GM18507 (cell line): ENCODE measurements around the gene BRINP3.
"Not testable (repeated sequence)": the region's sequence is repeated elsewhere in the genome, so short reads cannot be mapped to it uniquely, and the experiment has no call there.

Source experiments
- DNase-seq: peaks from one replicate; pipeline ENCODE4 v3.0.0; 2011; ENCODE audit warnings: low read depth; ENCODE audit not compliant: insufficient read length; ENCODE audit errors: extremely low spot score
- FAIRE-seq: peaks from 2 replicates; lab custom pipeline; 2011; peaks lifted over from hg19 to GRCh38; lab: Jason Lieb, UNC

Gene BRINP3

DNA sequence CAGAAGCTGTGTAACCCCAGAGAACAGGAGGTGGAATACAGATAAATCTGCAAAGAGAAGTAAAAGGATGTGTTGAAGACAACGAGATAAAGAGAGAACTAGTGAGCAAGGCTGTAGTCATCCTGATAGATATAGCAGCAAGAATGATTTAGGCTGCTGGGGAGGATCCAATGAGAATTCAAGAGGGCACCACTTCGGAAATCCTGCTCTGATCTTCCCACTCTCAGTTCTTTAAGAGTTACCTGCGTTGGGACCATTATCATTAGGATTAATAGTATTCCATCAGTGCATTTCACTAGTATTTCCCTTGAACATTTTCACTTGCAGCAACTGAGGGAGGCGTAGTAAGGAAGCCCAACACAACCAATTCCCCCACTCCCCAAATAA, at the start of gene BRINP3:
Gene BRINP3, minus strand, starts transcription at position 103 of the 387 bp plus-strand sequence.
- FAIRE-seq (no peak), DNase-seq (no peak)

DNA sequence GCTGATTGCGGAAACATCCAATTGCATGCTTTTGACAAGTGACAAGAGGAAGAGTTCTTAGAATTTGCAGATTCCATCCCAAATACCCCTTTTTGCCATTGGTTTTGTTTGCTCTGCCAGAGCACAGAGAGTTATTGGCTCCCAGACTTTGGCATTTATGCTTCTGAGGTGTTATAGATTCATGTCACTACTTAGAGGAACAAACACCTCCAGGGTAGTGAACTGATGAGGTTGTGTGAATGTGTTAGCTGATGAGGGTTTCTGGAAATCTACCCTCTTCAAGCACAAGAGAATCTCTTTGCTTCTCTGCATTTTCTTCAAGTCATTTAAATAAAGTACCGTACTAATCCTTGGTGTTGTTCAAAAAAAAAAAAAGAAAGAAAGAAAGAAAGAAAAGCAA, 33.9 kb upstream of the BRINP3 start:
- FAIRE-seq = no peak
- no peak for DNase-seq

DNA sequence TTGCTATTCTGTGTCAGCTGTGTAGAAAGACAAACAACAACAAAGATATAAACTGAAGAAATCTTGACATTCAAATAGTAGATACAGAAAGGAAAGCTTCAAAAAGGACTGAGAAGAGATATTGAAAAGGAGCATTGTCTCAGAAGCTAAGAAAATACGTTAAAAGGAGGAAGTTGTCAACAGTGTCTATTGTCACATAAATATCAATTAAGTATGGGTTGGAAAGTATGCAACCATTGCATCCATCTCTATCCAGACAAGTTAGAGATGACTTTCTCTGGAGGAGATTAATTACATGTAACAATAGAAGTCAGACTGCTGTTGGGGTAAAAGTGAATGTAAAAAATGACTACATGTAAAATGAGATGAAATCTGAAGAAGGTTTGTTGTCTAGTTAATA, 29.7 kb upstream of the BRINP3 start:
- DNase-seq (no peak), FAIRE-seq (no peak)

DNA sequence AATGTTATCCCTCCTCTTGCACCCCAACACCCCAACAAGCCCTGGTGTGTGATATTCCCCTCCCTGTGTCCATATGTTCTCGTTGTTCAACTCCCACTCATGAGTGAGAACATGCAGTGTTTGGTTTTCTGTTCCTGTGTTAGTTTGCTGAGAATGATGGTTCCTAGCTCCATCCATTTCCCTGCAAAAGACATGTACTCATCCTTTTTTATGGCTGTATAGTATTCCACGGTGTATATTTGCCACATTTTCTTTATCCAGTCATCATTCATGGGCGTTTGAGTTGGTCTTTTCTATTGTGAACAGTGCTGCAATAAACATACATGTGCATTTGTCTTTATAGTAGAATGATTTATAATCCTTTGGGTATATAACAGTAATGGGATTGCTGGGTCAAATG, 26.9 kb upstream of the BRINP3 start:
- not testable (repeated sequence) for FAIRE-seq, DNase-seq

DNA sequence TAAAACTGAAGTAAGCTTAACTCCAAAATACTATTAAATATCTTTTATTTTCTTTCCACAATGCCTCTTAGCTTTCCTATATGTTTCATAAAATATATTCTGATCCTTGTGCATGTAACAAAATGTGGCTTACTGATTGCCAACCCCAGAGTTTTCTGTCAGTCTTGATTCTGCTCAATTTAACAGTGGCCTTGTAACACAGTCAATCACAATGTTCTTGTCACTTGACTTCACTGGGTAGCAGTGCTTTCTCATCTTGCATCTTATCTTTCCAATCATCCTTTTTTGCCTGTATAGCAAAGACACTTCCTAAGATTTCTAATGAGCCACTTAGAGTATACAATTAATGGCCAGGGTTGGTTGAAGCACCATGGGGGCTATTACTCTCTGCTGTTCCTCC, 19.9 kb upstream of the BRINP3 start:
- DNase-seq (no peak), FAIRE-seq (no peak)

DNA sequence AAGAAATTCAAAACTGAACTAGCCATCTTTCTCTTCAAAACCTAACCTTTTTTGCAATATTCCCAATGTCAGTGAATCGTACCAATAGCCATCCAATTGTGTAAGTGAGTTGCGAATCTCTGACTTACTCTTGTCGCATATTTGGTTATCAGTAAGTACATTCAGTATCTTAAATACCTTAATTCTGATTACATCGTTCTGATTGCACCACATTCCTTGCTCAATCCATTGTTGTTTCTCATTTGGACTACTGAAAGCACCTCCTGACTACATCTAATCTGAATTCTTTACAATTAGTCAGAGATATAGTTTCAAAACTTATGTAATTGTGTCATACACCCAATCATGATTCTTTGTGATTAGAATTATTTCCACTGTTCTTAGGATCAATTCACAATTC, 16.8 kb upstream of the BRINP3 start:
- no peak for FAIRE-seq
- no peak for DNase-seq

DNA sequence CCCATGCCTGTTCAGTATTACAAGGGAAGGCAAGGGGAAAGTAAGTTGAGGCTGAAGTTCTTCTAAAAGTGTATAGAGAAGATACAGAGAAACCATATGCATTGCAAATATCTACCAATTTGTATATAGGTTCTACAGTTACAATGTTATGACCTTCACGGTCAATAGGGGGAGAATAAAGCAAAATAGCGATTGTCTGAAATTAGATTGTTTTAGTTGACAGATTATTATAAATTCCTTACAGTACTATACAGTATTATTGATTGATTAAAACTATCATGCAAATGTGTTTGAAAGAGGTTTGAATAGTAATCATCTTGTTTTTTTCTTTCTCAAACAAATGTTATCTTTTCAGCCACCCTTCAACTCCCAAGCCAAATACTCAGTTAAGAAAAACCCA, 13.7 kb upstream of the BRINP3 start:
- no peak for DNase-seq
- no peak for FAIRE-seq

DNA sequence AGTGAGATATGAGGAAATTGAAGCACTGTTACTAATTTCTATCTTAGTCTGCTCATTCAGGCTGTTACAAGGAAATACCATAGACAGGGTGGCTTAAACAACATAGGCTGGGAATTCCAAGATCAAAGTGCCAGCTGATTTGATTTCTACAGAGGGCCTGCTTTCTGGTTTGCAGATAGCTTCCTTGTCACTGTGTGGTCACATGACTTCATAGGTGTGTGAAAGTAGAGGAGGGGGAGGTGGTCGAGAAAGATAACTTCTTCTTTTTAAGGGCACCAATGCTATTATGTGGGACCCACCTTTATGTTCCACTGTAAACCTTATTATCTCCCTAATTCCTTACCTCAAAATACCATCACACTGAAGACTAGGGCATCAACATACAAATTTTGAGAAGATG, 6.4 kb upstream of the BRINP3 start:
- no peak for DNase-seq
- FAIRE-seq = no peak

DNA sequence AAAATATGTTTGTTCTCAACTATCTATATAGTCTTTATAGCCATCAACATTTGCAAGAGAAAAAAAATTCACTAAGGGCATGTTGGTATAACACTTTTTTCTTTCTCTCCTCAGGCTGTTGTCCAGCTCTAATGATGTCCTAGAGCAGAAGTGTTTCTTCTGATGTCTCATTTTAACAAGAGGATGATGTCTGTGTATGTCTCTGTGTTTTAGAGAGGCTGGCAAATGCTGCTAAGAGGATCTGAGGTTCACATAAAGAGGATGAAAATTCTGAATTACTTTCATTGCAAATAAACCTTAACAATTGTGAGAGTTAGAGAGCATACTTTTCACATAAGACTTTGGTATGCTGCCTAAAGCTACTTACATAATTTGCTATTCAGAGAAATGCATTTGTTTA, 2.6 kb upstream of the BRINP3 start:
- DNase-seq (no peak), FAIRE-seq (no peak)

DNA sequence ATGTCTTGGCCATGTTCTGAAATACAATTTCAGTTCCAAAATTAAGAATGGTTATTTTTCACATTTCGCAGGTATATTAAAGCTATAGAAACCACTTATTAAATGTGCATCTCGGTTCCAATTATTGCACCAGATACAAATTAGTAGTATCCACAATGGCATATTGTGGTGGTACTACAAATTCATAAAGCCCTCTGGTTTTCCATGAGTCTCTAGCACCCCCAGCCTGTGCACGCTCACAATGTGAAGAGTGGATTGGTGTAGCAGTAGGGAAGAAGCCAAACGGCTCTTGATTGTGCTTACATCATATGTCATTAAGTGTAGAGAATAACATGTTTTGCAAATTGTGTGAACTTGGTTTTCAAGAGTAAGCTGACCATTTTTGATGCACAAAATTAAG, 1.9 kb upstream of the BRINP3 start:
- FAIRE-seq (no peak), DNase-seq (no peak)

DNA sequence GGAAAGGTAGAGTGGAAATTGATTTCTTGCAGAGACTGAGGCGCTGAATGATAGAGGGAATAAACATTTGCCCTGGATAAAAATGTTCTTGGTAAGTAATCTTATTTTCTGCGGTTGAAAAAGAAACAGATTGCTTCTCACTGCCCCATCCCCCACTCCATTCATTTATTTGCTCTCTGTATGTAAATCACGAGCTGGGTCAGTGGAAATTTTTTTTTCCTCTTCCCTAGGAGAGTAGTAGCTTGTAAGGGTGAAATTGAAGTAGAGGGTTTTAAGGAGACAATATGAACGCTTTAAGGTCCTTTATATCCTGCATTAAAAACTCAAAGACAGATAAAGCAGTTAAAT, 1.4 kb upstream of the BRINP3 start:
- DNase-seq = no peak

DNA sequence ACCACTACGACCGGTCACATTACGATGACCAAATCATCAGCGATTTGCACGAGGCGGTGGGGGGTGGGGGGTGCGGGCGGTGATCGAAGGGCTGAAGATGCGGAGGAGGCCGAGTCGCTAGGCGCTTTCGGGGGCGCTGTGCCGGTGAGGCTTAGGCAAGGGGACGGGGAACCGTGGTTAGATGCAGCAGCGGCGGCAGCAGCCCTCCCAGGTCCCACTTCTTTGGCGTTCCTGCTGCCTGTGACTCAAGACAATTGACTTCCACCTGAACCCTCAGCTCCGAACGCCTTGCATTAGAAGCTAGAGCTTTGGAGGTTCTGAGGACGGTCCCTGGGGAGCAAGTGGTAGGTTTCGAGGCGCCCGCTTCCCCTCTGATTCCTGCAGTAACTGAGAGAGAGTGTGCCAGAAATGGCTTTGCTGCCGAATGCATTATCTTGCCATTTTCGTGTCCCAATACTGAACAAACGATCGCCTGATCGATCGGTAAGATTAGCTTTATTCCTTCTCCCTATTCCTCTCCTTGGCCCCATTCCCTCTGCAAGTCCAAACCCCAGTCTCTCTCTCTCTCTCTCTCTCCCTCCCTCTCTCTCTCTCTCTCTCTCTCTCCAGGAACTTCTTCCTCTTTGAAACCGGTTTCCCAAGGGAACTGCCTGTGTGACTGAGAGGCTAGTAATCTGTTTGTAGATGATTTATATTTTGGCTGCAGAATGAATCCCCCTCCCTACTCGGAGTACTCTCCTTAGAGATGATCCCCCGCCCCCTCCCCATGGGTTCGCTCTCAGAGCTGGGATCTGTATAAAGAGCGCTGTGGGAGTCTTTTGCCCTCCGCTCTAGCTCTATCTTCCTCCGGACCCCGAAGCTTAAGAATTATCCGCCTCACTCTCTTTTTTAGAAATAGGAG, 735 bp upstream of the BRINP3 start:
- no peak for FAIRE-seq
- DNase-seq = no peak

More for the DNA sequence above, 1.4 kb upstream of the BRINP3 start:
- FAIRE-seq = no peak

DNA sequence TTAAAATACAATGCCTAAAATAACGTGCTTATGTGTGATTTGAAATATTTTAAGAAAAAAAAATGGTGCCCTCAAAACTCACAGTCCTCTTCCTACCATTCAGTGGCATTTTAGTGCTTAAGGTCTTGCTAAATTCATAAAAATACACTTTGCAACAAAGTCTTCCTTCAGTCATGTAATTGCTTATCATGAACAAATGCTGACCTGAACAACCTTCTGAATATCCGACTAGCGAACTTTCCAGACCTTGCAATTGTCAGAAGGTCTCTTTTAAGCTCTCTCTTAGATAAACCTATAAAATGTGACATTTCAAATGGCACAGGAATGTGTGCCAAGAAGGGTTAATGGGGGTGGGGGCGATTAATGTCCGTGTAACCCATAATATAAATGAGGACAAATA, 858 bp downstream of the BRINP3 start:
- FAIRE-seq = no peak
- DNase-seq = no peak

DNA sequence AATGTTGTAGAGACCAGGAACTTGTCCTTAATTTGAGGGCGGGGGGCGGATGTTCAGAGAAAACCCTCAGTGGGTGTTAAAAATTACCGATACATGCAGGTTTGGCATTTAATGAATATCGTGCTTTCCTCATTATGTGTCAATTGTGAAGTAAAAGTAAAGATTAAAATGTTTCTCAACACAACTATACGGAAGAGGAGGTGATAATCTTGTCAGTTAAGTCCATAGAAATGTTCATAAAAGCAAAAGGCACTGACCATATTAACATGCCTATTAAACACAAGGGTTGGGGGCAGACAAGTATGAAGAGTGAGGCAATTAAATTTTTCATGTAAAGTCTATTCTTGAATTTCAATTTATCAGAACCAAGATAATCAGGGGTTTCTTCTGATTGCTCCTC, 1.3 kb downstream of the BRINP3 start:
- FAIRE-seq (no peak), DNase-seq (no peak)

DNA sequence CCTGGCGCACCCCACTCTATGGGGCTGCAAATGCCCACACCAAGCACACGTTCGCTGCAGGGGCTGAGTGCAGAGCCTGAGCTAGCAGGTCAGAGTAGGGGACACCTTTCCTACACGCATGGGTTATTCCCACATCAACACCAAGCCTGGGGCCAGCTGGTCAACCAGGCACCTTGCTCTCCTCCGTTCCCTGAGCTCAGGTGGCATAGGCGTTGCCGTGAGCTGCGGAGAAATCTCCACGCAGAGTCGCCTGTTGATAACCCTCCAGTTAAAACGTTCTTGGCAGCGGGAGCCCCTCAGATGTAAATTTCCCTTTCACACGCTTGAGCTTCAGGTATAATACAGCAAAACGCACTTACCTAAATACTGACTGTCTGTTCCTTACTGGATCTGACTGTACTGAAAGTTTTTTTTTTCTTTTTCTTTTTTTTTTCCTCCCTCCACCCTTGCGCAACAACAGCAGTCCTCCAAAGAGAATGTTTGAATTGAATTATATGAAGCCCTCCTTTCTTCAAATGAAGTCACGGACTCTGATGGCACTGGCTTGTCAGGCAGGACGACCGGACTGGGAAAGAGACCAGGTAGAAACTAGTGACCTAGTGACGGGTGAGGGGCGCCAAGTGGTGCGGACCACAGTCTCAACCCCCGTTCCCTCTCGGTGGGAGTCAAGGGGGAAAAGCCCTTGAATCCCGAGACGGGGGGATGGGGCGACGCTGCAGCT, 2.1 kb downstream of the BRINP3 start:
- no peak for FAIRE-seq

DNA sequence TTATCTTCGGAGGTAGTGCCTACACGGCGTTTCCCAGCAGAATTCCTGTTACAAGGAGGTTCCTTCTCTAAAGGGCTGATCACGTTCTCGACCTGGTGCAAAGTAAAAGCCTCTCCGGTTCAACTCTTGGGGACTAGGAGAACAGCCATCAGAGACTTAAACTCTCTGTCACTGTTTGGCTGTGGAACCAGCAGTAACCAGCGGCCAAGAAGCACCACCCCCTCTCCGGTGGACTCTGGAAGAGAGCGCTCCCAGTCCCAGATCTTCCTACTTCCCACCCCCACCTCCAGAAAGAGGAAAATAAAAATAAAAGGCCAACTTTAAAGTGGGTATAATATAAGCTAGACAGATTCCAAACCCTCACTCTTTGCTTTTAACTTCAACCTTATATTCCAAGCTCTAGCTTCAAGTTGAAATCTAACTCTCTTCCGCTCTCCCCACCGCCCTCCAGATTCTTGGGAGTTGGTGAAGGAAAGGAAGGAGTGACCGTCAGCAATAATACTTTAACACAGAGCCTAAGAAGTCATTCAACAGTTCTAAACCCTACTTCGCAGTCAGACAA, 2.9 kb downstream of the BRINP3 start:
- DNase-seq = no peak
- FAIRE-seq = no peak

More for the DNA sequence above, 2.1 kb downstream of the BRINP3 start:
- no peak for DNase-seq

DNA sequence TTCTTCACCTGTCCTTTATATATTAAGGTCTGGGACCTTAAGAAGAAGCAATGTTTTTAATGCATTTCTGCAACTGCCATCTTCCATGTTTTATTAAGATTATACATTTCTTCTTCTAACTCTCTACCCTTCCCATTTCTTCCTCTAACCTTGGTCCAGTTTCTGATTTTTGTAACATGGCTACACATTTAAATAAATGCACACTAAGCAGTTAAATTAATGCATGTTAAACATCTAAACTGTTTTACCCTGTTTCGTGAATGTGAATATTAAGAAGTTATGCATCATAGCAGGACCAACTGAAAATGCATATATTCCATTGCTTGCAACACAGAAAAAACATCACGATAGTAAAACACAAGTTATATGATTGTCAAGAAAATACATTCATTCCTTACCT, 3.7 kb downstream of the BRINP3 start:
- FAIRE-seq (no peak), DNase-seq (no peak)

DNA sequence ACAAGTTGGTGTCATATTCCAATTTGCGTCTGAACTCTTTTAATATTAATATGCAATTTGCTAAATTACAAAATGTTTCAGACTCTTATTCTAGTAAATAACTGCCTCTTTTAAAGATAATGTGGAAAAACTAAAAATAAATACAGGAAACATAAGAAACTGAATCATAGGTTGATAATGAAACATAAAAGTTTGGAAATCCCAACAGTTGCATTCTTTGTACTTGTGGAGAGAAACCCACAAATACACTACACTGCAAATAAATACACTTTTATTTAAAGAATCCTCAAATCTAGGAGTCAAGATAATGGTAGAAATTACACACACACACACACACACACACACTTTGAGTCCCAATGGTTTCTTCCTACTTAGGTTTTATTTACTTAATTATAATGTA, 5.2 kb downstream of the BRINP3 start:
- DNase-seq (no peak), FAIRE-seq (no peak)

DNA sequence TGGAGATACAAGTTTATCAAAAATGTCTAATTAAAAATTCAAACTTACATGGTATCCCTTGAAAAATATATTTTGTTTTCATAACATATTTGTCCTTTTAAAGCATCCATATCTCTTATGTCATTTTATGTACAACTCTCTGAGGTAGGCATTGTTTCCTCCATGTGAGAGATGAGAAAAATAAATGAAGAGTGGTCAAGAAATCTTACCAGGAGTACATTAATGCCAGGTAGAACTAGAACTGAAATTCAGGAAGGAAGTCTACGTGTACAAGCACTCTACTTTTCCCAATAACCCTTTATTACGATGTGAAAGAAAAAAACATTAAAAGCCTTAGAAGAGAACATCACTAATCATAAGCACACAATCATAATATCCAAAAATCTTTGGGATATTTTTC, 5.6 kb downstream of the BRINP3 start:
- no peak for DNase-seq
- FAIRE-seq = no peak

DNA sequence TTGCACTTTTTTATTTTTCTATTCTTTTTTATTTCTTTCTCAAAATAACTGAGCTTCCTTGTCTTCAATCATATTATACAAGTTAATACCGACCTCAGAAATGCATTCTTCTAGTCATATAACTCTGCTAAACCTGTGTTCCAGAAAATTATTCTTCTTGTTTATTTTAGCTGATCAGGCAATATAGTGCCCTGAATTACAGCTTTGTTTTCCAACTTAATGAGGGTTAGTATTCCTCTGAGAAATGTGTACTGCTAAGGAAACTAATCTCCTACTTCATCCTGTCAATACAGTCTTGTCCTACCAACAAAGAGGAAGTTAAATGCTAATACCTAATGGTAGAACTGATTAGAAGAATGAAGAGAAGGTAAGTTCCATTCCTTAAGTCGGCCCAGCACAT, 13.0 kb downstream of the BRINP3 start:
- FAIRE-seq = no peak
- no peak for DNase-seq

DNA sequence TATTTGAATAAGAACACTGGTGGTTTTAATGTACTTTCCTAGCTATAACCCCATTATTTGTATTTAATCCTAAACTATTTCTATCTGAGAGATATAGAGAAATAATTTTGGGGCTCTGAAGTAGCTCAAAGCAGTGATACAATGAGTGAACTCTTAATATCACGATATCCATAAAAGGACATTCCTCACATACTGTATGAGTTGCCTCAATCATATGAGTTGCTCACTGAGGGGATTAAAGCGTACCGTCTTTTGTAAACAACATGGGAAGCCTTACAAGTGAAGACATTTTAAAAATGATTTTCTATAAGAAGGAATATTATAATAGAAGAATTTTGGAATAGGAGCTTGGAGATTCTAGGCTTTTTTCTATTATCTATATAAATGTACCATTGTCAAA, 21.5 kb downstream of the BRINP3 start:
- DNase-seq (no peak), FAIRE-seq (no peak)
